Fibroblast of skin of back (primary cell): Measurements from ENCODE around the gene ATP1B1.
"Not testable (repeated sequence)": the region's sequence is repeated elsewhere in the genome, so short reads cannot be mapped to it uniquely, and the experiment has no call there.

Experiments
- DNase-seq: peaks from one replicate; pipeline ENCODE4 v3.0.0-alpha.2; 2013

ATP1B1 gene

GRCh38 chr1:169144941-169145626, 38.6 kb downstream of the ATP1B1 start:
- DNase-seq = no peak

- DNase-seq = no peak
These were observed 40.2 kb downstream of the ATP1B1 start for GRCh38 chr1:169146576-169147214.

- no peak for DNase-seq
These were observed 42.2 kb downstream of the ATP1B1 start for GRCh38 chr1:169148472-169149252.

GRCh38 chr1:169149555-169150286, 43.2 kb downstream of the ATP1B1 start:
- DNase-seq = no peak

DNA sequence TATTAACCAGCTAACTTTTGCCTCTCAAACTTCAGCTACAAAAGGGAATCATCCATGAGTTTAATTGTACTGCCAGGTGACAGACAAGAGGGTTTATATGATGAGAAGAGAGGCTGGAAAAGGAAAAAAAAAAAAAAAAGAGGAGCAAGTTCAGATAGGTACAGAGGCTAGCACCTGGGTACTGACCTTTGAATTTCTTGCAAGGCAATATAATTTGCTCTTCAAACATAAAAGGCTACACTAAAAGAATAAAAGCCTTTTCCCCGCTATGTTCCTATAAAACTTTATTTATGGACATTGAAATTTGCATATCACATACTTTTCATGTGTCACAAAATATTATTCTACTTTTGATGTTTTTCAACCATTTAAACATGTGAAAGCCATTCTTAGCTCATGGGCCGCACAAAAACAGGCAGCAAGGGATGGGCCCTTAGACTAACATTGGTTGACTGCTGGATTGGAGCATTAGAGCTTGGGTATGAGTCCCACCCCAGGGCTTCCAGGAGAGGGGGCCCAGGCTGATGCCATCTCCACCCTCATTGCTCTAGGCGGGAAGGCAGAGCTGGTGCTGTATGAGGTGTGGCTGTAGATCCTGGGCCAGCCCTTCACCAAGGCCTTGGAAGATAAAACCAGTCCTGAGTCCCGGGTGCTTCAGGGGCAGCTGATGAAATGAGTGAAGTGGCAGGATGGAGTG, 44.3 kb downstream of the ATP1B1 start:
- DNase-seq = no peak

- DNase-seq = no peak
These were observed 44.9 kb downstream of the ATP1B1 start for GRCh38 chr1:169151338-169151837.

- DNase-seq = no peak
These were observed 49.2 kb downstream of the ATP1B1 start for GRCh38 chr1:169155675-169156074.

DNA sequence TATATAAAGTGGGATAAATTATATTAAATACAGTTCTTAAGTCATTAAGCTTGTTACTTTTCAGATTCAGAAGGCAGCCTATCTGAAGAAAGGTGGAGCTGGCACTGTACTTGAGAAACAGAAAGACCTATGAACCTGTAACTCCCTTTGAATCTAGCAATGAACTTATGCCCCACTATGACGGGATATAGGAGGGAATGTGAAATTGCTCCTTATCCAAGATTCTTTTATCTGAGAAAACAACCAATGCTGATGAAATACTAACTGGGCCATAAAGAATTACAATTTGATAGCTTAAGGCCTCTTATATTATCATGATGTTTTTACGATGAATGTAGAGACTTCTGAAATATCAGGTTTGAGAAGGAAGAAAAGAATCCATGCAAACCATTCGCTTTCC, 50.1 kb downstream of the ATP1B1 start:
- no peak for DNase-seq

GRCh38 chr1:169160845-169161495, 54.5 kb downstream of the ATP1B1 start:
- no peak for DNase-seq

GRCh38 chr1:169161496-169162194, 55.2 kb downstream of the ATP1B1 start:
- DNase-seq = no peak

- no peak for DNase-seq
These were observed 56.6 kb downstream of the ATP1B1 start for GRCh38 chr1:169163059-169163458.

DNA sequence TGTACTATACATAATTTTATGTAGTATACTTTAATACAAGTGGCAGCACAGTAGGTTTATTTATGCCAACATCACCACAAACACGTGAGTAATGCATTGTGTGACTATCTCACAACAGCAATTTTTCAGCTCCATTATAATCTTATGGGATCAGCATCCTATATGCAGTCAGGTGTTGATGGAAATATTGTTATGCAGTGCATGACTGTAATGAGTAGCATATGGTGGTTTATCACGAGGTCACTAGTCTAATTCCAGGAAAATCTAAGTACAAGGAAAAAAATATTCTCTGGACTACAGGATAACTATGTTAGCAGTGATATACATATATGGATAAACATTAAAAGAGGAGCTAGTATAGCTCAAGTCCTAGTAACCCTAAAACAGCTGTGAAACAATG, 69.0 kb downstream of the ATP1B1 start:
- no peak for DNase-seq

DNA sequence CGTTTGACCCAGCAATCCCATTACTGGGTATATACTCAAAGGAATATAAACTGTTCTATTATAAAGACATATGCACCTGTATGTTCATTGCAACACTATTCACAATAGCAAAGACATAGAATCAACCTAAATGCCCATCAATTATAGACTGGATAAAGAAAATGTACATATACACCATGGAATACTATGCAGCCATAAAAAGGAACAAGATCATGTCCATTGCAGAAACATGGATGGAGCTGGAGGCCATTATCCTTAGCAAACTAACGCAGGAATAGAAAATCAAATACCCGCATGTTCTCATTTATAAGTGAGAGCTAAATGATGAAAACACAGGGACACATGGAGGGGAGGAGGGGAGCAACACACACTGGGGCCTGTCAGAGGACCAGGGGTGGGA, 72.9 kb downstream of the ATP1B1 start:
- DNase-seq = not testable (repeated sequence)

- DNase-seq = no peak
These were observed 73.7 kb downstream of the ATP1B1 start for GRCh38 chr1:169180174-169180573.
